Small intestine (tissue), 7 donors: ENCODE data around the gene TMEM255B. TPM values are rescaled to one million over a fixed set of nuclear protein-coding genes. Genes with fewer than 3 reads are reported as not detected.

Source experiments
- DNase-seq, 2 donors: peaks; one replicate each; pipeline versions ENCODE4 v3.0.0 to v3.0.0-alpha.2; 2013
- FAIRE-seq: peaks from 2 replicates; lab custom pipeline; 2012; peaks lifted over from hg19 to GRCh38; lab: Jason Lieb, UNC
- H3K27ac ChIP-seq, 3 donors: one replicate each; pipeline ENCODE4 v1.5.1; 2013; ENCODE audit warnings: low read length in 2 of 3, mild to moderate bottlenecking in 2 of 3, control low read depth in 1 of 3, inconsistent platforms in 1 of 3, low read depth in 1 of 3, moderate library complexity in 1 of 3
- H3K27me3 ChIP-seq, 3 donors: one replicate each; pipeline ENCODE4 v1.6.1; 2013; ENCODE audit warnings: low read length in 3 of 3, inconsistent platforms in 1 of 3; ENCODE audit not compliant: control insufficient read depth in 3 of 3, insufficient read depth in 3 of 3
- H3K36me3 ChIP-seq, 3 donors: one replicate each; pipeline ENCODE4 v1.6.1; 2013; ENCODE audit warnings: low read length in 3 of 3, inconsistent platforms in 1 of 3, low read depth in 1 of 3, mild to moderate bottlenecking in 1 of 3, moderate library complexity in 1 of 3; ENCODE audit not compliant: control insufficient read depth in 3 of 3, insufficient read depth in 2 of 3
- H3K4me1 ChIP-seq, 3 donors: one replicate each; pipeline ENCODE4 v1.6.1; 2013; ENCODE audit warnings: low read length in 2 of 3, inconsistent platforms in 1 of 3, low read depth in 1 of 3, mild to moderate bottlenecking in 1 of 3, moderate library complexity in 1 of 3; ENCODE audit not compliant: control insufficient read depth in 3 of 3, insufficient read depth in 2 of 3
- H3K4me3 ChIP-seq, 3 donors: one replicate each; pipeline ENCODE4 v1.5.1; 2013; ENCODE audit warnings: low read length in 3 of 3, control low read depth in 1 of 3, inconsistent platforms in 1 of 3, low read depth in 1 of 3, mild to moderate bottlenecking in 1 of 3, moderate library complexity in 1 of 3
- H3K9me3 ChIP-seq, 2 donors: one replicate each; pipeline ENCODE4 v1.6.1; 2013; ENCODE audit warnings: low read depth in 1 of 2, low read length in 1 of 2; ENCODE audit not compliant: control insufficient read depth in 2 of 2, insufficient read depth in 1 of 2
- WGBS, 3 donors: extraction: QIAGEN DNeasy Blood & Tissue Kit; methylation state at CpG; one replicate each; pipeline ENCODE4 v1.1.7; 2013; 5-methylcytosine and 5-hydroxymethylcytosine counted together
- polyA plus RNA-seq, 4 donors: library from polyadenylated mRNA; stranded (reverse) in 3 of 4; unstranded in 1 of 4; fragments of 200-250 nt in 3 of 4; fragments of 120-200 nt in 1 of 4; gene quantifications; one replicate each; pipeline versions ENCODE4 v1.2.1 to v1.2.3, GENCODE V29; 2013
- donor health status: healthy with polysubstance abuse.
- donor health status: control.
- donor health status: control.
- donor health status: Bipolar disorder and iron deficiency.
- donor health status: healthy.

Gene TMEM255B
- polyA plus RNA-seq, 4 donors: 1.4 to 9.3 (median 2.6) TPM; not detected in 1

GRCh38 chr13:113851826-113852535, 93.0 kb downstream of the TMEM255B start:
- H3K4me3 ChIP-seq: no peak overlapping the region
- H3K27me3 ChIP-seq: no peaks in the 10 kb centered on the region
- no peak for FAIRE-seq
- 43 to 74% (median 57%) methylated on average over 23 of the region's 23 CpGs for WGBS, 3 donors
- H3K4me1 ChIP-seq: peaks cover 20 to 49% (median 29%) of the 10 kb centered on the region in 3 donors
- H3K36me3 ChIP-seq: peaks cover 0 to 24% (median 0%) of the 10 kb centered on the region in 3 donors
- H3K9me3 ChIP-seq: no peaks in the 10 kb centered on the region
- DNase-seq: peak in 1 of 2 donors; percentile 70
- peak overlapping the region in 1 of 3 donors; percentile 22 for H3K27ac ChIP-seq

- DNase-seq: peak; percentile 20 to 63
- H3K9me3 ChIP-seq: no peaks in the 10 kb centered on the region
- no peak overlapping the region for H3K4me3 ChIP-seq
- H3K27ac ChIP-seq: peak overlapping the region; percentile 3 to 46 (median 25)
- H3K36me3 ChIP-seq: peaks cover 0 to 23% (median 0%) of the 10 kb centered on the region in 3 donors
- no peak for FAIRE-seq
- no peaks in the 10 kb centered on the region for H3K27me3 ChIP-seq
- WGBS, 3 donors: 28 to 64% (median 42%) methylated on average over 22 of the region's 22 CpGs
- peaks cover 20 to 54% (median 29%) of the 10 kb centered on the region in 3 donors for H3K4me1 ChIP-seq
Measured at GRCh38 chr13:113852536-113853517, 93.8 kb downstream of the TMEM255B start.

- Histone ChIP-seq H3K4me3 (no peak overlapping the region), H3K9me3 (no peaks in the 10 kb centered on the region), H3K36me3 (peaks cover 0 to 25% (median 0%) of the 10 kb centered on the region in 3 donors), H3K4me1 (peaks cover 19 to 50% (median 29%) of the 10 kb centered on the region in 3 donors), H3K27ac (peak overlapping the region in 2 of 3 donors; percentile 24 to 25), H3K27me3 (no peaks in the 10 kb centered on the region)
- FAIRE-seq: no peak
- DNase-seq: peak in 1 of 2 donors; percentile 37
- 14 to 37% (median 34%) methylated on average over 11 of the region's 11 CpGs for WGBS, 3 donors
Measured at GRCh38 chr13:113853518-113854237, 94.7 kb downstream of the TMEM255B start.

GRCh38 chr13:113854238-113855011, 95.4 kb downstream of the TMEM255B start:
- WGBS, 3 donors: 35 to 43% (median 36%) methylated on average over 31 of the region's 31 CpGs
- Histone ChIP-seq H3K36me3 (peaks cover 0 to 25% (median 0%) of the 10 kb centered on the region in 3 donors), H3K27me3 (no peaks in the 10 kb centered on the region), H3K4me1 (peaks cover 19 to 52% (median 29%) of the 10 kb centered on the region in 3 donors), H3K4me3 (no peak overlapping the region), H3K27ac (peak overlapping the region in 1 of 3 donors; percentile 61), H3K9me3 (no peaks in the 10 kb centered on the region)
- FAIRE-seq: no peak
- DNase-seq: no peak

GRCh38 chr13:113855012-113855921, 96.2 kb downstream of the TMEM255B start:
- WGBS, 3 donors: 27 to 54% (median 44%) methylated on average over 33 of the region's 33 CpGs
- Histone ChIP-seq H3K4me1 (peaks cover 21 to 55% (median 27%) of the 10 kb centered on the region in 3 donors), H3K27ac (peak overlapping the region in 1 of 3 donors; percentile 61), H3K4me3 (no peak overlapping the region), H3K27me3 (no peaks in the 10 kb centered on the region), H3K36me3 (peaks cover 0 to 27% (median 0%) of the 10 kb centered on the region in 3 donors), H3K9me3 (no peaks in the 10 kb centered on the region)
- FAIRE-seq (no peak), DNase-seq (peak in 1 of 2 donors; percentile 75)

- H3K4me3 ChIP-seq: no peak overlapping the region
- peaks cover 0 to 27% (median 0%) of the 10 kb centered on the region in 3 donors for H3K36me3 ChIP-seq
- 56 to 82% (median 66%) methylated on average over 25 of the region's 25 CpGs for WGBS, 3 donors
- FAIRE-seq (no peak), DNase-seq (no peak)
- peak overlapping the region in 1 of 3 donors; percentile 46 for H3K27ac ChIP-seq
- no peaks in the 10 kb centered on the region for H3K9me3 ChIP-seq
- peaks cover 21 to 61% (median 27%) of the 10 kb centered on the region in 3 donors for H3K4me1 ChIP-seq
- H3K27me3 ChIP-seq: no peaks in the 10 kb centered on the region
Measured at GRCh38 chr13:113855931-113856715, 97.1 kb downstream of the TMEM255B start.
